NK-92 (cell line): ENCODE data around the gene FAM184A.

Source experiments
- DNase-seq: peaks from one replicate; lab custom pipeline; 2025; ENCODE audit not compliant: unreplicated experiment; lab: John Stamatoyannopoulos, UW

Gene FAM184A

DNA sequence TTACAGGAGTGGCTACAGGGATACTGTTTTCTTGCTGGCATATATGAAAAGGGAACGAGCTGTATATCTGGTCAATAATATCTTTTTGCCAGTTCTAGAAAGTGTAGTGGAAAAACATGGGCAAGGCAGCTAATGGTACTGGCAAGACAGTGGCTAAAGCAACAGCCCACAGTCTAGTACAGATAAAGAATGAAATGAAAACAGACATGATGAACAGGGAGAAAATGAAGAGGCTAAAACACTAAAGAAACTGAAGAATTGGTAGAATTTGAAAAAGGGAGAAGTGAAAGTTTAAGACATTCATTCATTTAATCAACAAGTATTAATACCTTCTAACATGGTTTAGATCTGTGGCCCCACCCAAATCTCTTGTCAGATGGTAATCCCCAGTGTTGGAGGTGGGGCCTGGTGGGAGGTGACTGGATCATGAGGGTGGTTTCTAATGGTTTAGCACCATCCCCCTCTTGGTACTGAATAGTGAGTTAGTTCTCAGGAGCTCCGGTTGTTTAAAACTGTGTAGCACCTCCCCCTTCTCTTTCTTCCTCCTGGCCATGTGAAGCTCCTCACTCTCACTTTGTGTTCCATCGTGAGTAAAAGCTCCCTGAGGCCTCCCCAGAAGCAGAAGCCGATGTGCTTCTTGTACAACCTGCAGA, 18.1 kb downstream of the FAM184A start:
- DNase-seq = no peak

DNA sequence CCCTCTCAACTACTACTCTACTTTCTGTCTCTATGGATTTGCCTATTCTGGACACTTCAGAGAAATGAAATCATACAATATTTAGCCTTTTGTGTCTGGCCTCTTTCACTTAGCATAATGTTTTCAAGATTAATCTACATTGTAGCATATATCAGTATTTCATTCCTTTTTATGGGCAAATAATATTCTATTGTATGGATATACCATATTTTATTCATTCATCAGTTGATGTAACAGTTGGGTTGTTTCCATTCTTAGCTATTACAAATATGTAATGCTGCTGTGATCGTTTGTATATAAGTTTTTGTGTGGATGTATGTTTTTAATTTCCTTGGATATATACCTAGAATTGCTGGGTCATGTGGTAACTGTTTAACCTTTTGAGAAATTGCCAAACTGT, 23.4 kb downstream of the FAM184A start:
- DNase-seq = no peak

DNA sequence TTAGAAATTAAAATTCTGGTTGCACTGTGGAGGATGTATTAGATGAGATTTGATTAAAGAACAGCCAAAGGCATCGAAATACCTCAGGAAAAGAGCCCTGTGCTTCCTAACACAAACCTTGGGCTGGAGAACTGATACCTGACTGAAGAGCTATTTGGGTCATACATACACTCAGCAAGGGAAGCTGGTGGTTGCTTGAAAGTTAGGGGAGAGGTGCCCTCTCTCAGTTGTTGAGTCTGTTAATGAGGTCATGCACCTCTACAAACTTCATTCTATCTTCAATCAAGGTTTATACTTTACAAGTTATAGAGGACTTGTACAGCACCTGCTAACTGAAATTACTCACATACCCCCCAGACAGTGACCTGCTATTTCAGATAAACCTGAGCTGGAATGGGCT, 25.5 kb downstream of the FAM184A start:
- no peak for DNase-seq

- no peak for DNase-seq
Measured at GRCh38 chr6:119052292-119052889, 26.1 kb downstream of the FAM184A start.

DNA sequence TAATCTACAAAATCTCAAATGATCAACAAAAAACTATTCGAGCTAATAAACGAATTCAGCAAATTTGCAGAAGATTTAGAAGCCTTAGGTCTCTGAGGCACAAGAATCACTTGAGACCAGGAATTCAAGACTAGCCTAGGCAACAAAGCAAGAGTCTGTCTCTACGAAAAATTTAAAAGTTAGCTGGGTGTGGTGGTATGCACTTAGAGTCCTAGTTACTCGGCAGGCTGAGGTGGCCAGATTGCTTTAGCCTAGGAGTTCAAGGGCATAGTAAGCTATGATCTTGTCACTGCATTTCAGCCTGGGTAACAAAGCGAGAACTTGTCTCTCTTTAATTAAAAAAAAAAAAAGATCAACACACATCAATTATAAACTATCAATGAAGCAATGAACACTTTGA, 34.2 kb downstream of the FAM184A start:
- no peak for DNase-seq

GRCh38 chr6:119043783-119044182, 34.7 kb downstream of the FAM184A start:
- no peak for DNase-seq

- no peak for DNase-seq
Measured at GRCh38 chr6:119043265-119043664, 35.2 kb downstream of the FAM184A start.

- DNase-seq = no peak
Measured at GRCh38 chr6:119040636-119041035, 37.8 kb downstream of the FAM184A start.

- DNase-seq = no peak
Measured at GRCh38 chr6:119040229-119040628, 38.2 kb downstream of the FAM184A start.

- no peak for DNase-seq
Measured at GRCh38 chr6:119037941-119038623, 40.4 kb downstream of the FAM184A start.

GRCh38 chr6:119037264-119037663, 41.2 kb downstream of the FAM184A start:
- DNase-seq = no peak

DNA sequence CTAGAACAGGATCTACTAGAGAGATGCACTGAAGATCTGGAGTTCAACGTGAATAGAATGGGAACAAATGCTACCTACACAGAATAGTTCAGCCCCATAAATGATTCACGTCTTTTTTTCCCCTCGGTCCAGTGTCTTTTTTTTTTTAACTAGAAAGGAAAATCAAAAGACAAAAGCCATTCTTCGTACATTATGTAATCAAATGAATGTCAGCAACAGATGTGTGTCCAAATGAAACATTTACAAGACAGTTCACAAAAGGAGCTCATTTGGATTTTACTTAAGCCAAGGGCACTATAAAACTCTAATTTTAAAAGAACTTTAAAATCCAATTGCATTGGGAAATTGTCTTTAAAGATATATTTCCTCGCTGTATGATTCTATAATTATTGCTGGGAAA, 42.4 kb downstream of the FAM184A start:
- no peak for DNase-seq

- DNase-seq = no peak
Measured at GRCh38 chr6:119035459-119035858, 43.0 kb downstream of the FAM184A start.

DNA sequence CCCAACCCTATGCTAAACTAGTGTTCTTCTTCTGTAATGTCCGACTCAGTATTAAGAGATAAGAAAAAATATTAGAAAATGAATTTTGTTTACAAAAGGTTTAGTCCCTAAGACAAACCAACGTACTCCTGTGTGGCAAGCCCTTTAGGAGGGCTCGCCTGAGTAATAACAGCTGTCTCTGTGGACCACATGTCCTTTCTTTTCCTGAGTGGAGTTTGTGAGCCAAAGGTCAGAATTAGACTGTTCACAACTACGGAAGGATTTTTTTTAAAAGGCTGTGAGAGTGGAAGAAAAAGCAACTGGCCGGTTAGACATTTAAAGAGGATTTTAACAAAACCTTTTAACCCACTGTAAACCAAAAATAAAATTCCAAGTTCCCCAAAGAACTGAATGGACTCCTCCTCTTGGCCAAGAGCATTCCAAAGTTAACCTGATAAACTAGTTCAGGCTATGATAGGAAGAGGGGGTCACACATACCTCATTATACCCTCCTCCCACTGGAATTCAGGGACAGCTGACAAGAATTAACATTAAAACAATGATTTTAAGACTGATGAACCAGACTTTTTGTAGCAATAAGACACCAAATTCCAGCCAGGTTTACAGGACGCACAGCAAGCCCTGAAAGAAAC, 43.5 kb downstream of the FAM184A start:
- no peak for DNase-seq

DNA sequence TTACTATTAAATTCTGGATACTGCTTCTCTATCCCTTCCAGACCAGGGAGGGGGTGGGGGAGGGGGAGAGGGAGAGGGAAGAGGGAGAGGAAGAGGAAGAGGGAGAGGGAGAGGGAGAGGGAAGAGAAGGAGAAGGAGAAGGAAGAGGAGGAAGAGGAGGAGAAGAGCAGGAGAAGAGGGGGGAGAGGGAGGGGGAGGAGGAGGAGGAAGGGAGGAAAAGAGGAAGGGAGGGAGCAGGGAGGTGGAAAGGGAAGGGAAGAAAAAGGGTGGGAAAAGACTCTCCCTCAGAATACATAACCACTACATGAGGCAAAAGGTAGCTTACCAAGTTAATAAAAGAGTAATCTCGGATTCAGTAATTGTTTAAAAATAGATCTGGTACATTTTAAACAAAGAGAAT, 46.0 kb downstream of the FAM184A start:
- DNase-seq = no peak

DNA sequence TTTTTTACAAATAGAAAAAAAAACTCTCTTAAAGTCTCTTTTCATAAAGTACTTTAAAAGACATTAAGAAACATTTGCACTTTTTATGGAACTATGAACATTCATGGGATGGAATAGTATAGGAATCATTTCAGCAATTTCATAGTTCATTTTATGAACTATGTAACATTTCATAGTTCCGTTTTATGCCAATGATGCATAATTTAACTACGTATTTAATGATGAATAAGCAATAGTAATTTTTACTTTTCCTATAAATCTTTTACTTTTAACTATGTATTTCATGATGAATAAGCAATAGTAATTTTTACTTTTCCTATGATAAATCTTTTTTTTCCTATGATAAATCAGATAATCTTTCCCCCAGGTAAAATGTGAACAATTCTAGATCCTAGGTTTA, 47.7 kb downstream of the FAM184A start:
- no peak for DNase-seq

DNA sequence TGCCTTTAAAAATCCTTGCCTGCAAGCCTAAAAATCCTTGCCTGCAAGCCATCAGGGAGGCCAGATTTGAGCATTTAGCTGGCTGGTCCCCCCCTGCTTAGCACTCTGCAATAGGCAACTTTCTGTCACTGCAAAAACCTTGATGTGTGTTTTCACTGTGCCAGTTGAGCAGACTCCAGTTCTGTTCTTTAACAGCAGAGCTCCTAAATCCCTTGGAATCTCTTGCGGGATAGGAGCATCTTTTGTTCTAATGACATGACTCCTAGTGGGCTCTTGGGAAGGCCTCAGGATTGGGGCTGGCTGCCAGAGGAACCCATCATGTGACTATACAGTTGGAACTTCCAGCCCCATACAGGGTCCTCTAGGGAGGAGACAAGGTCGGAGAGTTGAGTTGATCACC, 50.4 kb downstream of the FAM184A start:
- no peak for DNase-seq

- no peak for DNase-seq
Measured at GRCh38 chr6:119027465-119027864, 51.0 kb downstream of the FAM184A start.

GRCh38 chr6:119026822-119027221, 51.6 kb downstream of the FAM184A start:
- DNase-seq = no peak

- DNase-seq = no peak
Measured at GRCh38 chr6:119025793-119026192, 52.7 kb downstream of the FAM184A start.

DNA sequence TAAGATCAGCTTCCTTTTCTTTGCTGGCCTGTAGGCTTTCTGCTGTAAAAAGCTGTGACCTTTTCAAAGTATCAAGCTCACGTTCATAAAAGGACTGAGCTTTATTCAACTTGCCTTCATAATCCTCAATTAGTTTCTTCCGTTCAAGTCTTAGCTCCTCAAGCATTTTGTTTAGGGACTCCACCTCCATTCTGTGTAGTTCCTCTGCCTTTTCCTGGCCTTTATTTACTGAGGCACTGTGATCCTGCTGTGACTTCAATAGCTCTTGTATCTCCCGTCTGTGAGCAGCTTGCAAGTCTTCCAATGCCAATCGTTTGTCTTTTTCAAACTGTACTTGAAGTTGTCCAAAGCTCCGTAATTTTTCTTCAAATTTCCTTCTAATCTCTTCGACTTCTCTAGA, 54.4 kb downstream of the FAM184A start:
- DNase-seq = no peak

DNA sequence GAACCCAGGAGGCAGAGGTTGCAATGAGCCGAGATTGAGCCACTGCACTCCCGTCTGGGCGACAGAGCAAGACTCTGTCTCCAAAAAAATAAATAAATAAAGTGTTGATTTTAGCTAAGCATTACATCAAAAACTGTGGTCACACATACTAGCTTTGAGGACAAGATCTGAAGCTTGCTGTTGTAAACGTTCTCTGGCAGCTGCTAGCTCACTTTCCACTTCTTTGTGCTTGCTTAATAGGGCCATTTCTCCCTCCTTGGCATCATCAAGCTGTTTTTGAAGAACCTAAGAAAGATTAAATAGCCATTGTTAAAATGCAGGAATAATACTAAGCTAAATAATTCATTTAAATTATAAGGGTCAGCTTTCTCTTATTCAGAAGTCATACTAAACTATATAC, 55.7 kb downstream of the FAM184A start:
- no peak for DNase-seq
